Measurements from ENCODE around the gene XCL2.
"Not testable (repeated sequence)": the region's sequence is repeated elsewhere in the genome, so short reads cannot be mapped to it uniquely, and the experiment has no call there.

Gene XCL2

DNA sequence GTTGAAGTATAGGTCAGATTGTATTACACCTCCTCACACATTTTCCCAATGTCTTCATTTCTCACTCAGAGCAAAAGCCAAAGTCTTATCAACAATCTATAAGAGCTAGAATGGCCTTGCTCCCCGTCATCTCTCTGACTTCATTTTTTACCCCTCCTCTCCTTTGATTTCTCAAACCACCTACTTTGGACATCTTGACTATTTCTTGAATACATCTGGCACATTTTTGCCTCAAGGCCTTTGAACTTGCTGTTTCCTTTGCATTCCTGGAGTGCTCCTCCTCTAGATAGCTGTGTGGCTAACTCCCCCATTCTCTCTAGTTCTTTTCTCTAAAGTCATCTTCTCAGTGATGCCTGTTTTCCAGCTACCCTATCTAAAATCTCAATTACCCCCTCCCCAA, 7.2 kb upstream of the XCL2 start:
- TF ChIP-seq, protein P1, sequence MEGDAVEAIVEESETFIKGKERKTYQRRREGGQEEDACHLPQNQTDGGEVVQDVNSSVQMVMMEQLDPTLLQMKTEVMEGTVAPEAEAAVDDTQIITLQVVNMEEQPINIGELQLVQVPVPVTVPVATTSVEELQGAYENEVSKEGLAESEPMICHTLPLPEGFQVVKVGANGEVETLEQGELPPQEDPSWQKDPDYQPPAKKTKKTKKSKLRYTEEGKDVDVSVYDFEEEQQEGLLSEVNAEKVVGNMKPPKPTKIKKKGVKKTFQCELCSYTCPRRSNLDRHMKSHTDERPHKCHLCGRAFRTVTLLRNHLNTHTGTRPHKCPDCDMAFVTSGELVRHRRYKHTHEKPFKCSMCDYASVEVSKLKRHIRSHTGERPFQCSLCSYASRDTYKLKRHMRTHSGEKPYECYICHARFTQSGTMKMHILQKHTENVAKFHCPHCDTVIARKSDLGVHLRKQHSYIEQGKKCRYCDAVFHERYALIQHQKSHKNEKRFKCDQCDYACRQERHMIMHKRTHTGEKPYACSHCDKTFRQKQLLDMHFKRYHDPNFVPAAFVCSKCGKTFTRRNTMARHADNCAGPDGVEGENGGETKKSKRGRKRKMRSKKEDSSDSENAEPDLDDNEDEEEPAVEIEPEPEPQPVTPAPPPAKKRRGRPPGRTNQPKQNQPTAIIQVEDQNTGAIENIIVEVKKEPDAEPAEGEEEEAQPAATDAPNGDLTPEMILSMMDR (IDR thresholded peaks at IDR 0.05; ENCODE audit: low read depth, low read length) = no peak
- H3K4me3 ChIP-seq (replicated peaks in 1 of 2; ENCODE audit: low read depth in 2 of 2, low read length in 2 of 2) = no peak overlapping the region
- peak in 1 of 2 donors; percentile 39 for DNase-seq (ENCODE audit: low read depth in 2 of 2)

DNA sequence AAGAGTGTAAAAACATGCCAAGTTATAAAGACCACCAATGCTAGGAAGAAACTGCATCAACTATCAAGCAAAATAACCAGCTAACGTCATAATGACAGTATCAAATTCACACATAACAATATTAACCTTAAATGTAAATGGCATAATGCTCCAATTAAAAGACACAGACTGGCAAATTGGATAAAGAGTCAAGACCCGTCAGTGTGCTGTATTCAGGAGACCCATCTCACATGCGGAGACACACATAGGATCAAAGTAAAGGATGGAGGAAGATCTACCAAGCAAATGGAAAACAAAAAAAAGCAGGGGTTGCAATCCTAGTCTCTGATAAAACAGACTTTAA, 2.7 kb upstream of the XCL2 start:
- not testable (repeated sequence) for DNase-seq (ENCODE audit: low read depth in 2 of 2); H3K4me3 ChIP-seq (replicated peaks in 1 of 2; ENCODE audit: low read depth in 2 of 2, low read length in 2 of 2)

DNA sequence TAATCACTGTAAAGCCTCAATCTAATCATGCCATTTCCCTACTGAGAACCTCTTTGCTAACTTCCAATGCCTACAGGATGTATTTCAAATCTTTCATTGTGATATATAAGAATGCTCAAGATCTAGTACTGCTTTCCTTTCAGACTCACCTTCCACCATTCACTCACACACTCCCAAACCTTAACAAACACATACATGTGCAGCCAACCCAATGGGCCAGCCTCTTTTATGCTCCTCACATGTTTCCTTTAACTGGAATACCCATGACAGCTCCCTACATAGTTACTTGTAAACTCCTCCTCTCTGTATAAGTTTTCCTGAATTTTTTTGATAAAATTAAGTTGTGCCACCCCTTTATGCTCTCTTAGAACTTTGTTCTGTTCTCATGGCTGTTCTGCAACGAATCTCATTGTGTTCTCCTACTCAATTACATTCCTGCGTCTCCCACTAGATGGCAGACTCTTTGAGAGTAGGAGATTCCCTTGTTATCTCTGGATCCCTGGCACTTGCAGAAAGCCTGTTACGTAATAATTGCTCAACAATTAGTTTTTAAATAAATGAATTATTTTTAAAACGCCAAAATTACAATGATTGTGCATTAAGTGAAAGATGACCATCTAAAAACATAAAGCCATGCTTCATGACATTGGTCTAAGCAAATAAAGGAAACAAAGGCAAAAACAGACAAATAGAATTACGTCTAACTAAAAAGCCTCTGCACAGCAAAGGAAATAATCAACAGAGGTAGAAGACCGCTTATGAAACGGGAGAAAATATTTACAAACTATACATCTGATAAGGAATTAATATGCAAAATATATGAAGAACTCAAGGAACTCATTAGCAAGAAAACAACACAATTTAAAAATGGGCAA, 2.1 kb upstream of the XCL2 start:
- DNase-seq (ENCODE audit: low read depth in 2 of 2) = peak; percentile 51 to 64
- not testable (repeated sequence) for H3K4me3 ChIP-seq (replicated peaks in 1 of 2; ENCODE audit: low read depth in 2 of 2, low read length in 2 of 2)
- TF ChIP-seq, protein P1 (IDR thresholded peaks at IDR 0.05; ENCODE audit: low read depth, low read length) = peak; percentile 34

DNA sequence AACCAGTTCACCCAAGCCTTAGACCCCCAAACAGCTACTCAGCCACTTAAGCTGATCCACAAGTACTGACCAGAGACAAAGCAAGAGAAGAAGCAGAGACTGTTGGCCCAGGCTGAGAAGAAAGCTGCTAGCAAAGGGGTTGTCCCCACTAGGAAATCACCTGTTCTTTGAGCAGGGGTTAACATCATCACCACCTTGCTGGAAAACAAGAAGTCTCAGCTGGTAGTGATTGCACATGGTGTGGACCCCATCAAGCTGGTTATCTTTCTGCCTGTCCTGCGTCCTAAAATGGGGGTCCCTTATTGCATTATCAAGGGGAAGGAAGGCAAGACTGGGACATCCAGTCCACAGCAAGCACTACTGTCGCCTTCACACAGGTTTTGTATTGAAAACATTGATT, 819 bp downstream of the XCL2 start:
- DNase-seq (ENCODE audit: low read depth in 2 of 2); H3K4me3 ChIP-seq (replicated peaks in 1 of 2; ENCODE audit: low read depth in 2 of 2, low read length in 2 of 2): not testable (repeated sequence)

DNA sequence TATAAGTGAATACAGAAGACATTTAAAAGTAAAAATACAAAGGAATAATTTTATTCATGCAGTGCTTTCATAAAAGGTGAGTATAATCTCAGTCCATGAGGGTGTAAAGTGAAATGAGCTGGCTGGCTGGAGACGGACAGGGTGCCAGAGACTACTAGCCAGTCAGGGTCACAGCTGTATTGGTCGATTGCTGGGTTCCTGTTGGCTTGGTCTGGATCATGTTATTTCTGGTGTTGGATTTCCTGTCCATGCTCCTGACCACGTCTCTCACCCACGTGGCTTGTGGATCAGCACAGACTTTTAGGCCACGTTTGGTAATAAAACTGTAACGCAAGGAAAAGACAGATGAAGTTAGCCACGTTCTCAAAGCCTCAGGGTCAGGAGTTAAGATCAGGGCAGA, 3.0 kb downstream of the XCL2 start:
- H3K4me3 ChIP-seq (replicated peaks in 1 of 2; ENCODE audit: low read depth in 2 of 2, low read length in 2 of 2); DNase-seq (ENCODE audit: low read depth in 2 of 2): not testable (repeated sequence)

DNA sequence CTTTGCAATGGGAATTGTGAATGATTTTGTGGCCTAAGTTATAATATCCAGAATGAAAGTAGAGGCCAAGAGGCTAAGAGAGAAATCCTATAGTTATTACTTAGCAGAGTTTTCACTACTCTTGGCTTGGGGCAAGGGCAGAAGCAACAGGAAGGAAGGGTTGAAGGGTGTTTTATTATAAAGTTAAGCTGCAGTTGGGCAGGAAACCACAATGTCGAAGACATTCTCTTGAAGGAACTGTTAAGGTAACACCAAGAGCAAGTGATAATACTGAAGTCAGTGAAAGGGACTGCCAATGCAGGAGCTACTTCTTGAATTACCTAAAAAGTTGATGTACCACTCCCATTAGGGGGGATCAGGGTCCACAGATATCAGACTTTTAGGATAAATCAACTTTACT, 8.3 kb downstream of the XCL2 start:
- TF ChIP-seq, protein P1 (IDR thresholded peaks at IDR 0.05; ENCODE audit: low read depth, low read length) = no peak
- DNase-seq (ENCODE audit: low read depth in 2 of 2) = no peak
- no peak overlapping the region for H3K4me3 ChIP-seq (replicated peaks in 1 of 2; ENCODE audit: low read depth in 2 of 2, low read length in 2 of 2)

DNA sequence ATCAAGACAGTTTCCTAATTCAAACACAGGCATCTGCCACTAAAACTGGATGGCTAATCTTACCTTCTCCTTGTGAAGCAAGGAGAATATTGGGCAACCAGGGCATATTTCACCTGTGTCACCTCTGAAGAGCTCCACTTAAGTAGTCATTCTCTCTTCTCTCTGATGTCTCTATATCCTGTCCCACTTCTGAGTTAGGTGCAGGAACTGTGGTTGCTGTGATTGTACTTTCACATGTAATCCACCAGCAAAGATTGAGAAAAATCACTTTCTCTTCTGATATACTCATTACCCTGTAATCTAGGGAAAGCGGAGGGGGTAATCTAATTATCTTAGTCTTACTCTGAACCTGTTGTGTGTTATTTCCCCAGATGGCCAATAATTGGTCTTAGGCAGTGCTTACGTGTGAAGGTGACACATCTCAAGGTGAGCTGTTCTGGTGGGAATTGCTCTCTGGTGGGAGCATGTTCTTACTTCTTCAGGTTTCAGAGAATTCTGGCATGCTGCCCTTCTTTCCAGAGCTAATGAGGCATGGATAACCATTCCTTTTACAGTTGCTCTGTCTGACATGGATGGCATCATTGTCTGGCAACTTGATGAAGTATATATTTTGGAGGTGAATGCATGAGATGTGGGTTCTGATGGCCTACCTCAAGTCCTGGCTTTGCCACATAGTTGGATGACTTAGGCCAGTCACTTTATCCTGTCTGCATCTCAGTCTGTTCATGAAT, 12.0 kb downstream of the XCL2 start:
- TF ChIP-seq, protein P1 (IDR thresholded peaks at IDR 0.05; ENCODE audit: low read depth, low read length) = no peak

DNA sequence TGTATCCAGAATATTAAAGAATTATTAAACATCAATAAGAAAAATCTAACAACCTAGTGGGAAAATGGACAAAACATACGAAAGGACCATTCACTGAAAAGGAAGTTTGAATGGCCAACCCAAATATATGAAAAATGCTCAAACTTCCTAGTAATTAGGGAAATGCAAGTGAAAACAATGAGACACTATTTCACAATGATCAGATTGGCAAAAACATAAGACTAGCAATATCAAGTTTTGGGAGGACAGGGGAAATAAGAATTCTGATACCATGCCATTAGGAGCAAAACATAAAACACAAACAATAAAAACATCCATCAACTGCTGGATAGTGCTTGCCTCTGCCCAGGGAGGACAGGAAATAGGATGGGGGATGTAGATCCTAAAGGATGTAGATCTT, 14.3 kb downstream of the XCL2 start:
- DNase-seq (ENCODE audit: low read depth in 2 of 2) = peak in 1 of 2 donors; percentile 50
- TF ChIP-seq, protein P1 (IDR thresholded peaks at IDR 0.05; ENCODE audit: low read depth, low read length) = no peak
- no peak overlapping the region for H3K4me3 ChIP-seq (replicated peaks in 1 of 2; ENCODE audit: low read depth in 2 of 2, low read length in 2 of 2)

More for the DNA sequence above, 12.0 kb downstream of the XCL2 start:
- H3K4me3 ChIP-seq (replicated peaks in 1 of 2; ENCODE audit: low read depth in 2 of 2, low read length in 2 of 2) = no peak overlapping the region
- no peak for DNase-seq (ENCODE audit: low read depth in 2 of 2)

Measured in cardiac fibroblast (primary cell).